H1 (cell line): Measurements from ENCODE around the gene SPC24. TPM values are rescaled to one million over a fixed set of nuclear protein-coding genes. Genes with fewer than 3 reads are reported as not detected.
A peak's percentile ranks its signal among the peaks of the same experiment; 100 is the strongest.

Source experiments
- CTCF ChIA-PET: fragments of 300-600 bp; sonication (Branson Sonifier 250); formaldehyde crosslinking; loops from one replicate; lab custom pipeline; 2021; ENCODE audit not compliant: partially characterized antibody; lab: Charles Lee
- POLR2A ChIA-PET: fragments of 300-600 bp; sonication (Branson Sonifier 250); formaldehyde crosslinking; loops from one replicate; lab custom pipeline; 2021; ENCODE audit warnings: inconsistent platforms; ENCODE audit not compliant: partially characterized antibody; lab: Charles Lee
- DNase-seq, 2 experiments: peaks; one replicate each; pipeline versions ENCODE4 v3.0.0 to v3.0.0-alpha.2; 2010 to 2022; ENCODE audit warnings: low spot score in 2 of 2, low read depth in 1 of 2, mixed read lengths in 1 of 2
- FAIRE-seq: peaks from 2 replicates; lab custom pipeline; 2011; peaks lifted over from hg19 to GRCh38; lab: Jason Lieb, UNC
- H2AFZ ChIP-seq: 2 replicates; pipeline ENCODE4 v1.8.1; 2012; ENCODE audit warnings: low read length, inconsistent platforms
- H2AK5ac ChIP-seq: 2 replicates; pipeline ENCODE4 v1.6.1; 2013; ENCODE audit warnings: low read depth, low read length
- H2BK120ac ChIP-seq: replicated peaks from 2 replicates; pipeline ENCODE3; 2013; ENCODE audit warnings: low read depth, low read length, inconsistent platforms
- H2BK12ac ChIP-seq: 2 replicates; pipeline ENCODE4 v1.6.1; 2013; ENCODE audit warnings: low read depth, low read length
- H2BK15ac ChIP-seq: 2 replicates; pipeline ENCODE4 v1.6.1; 2013; ENCODE audit warnings: low read length
- H2BK20ac ChIP-seq: 2 replicates; pipeline ENCODE4 v1.6.1; 2013; ENCODE audit warnings: low read length
- H2BK5ac ChIP-seq: 2 replicates; pipeline ENCODE4 v1.6.1; 2013; ENCODE audit warnings: low read depth, low read length
- H3K14ac ChIP-seq: 2 replicates; pipeline ENCODE4 v1.6.1; 2013; ENCODE audit warnings: inconsistent platforms; ENCODE audit not compliant: insufficient read length
- H3K18ac ChIP-seq: 2 replicates; pipeline ENCODE4 v1.6.1; 2013; ENCODE audit warnings: low read length; ENCODE audit errors: extremely low read depth
- H3K23ac ChIP-seq: 2 replicates; pipeline ENCODE4 v1.6.1; 2013; ENCODE audit warnings: inconsistent platforms; ENCODE audit not compliant: insufficient read length
- H3K23me2 ChIP-seq: 2 replicates; pipeline ENCODE4 v1.6.1; 2013; ENCODE audit warnings: low read depth, low read length
- H3K27ac ChIP-seq: 2 replicates; pipeline ENCODE4 v1.6.1; 2011; ENCODE audit warnings: low read depth, low read length, inconsistent platforms
- H3K27me3 ChIP-seq, 4 experiments: replicated peaks in 1 of 4; 1 replicate in 1 of 4; 2 replicates in 3 of 4; pipeline versions ENCODE4 v1.6.1 to v1.8.1; 2011 to 2013; ENCODE audit warnings: low read length in 3 of 4, mild to moderate bottlenecking in 3 of 4, inconsistent platforms in 2 of 4, mixed read lengths in 2 of 4, moderate library complexity in 1 of 4; ENCODE audit not compliant: control insufficient read depth in 3 of 4, insufficient read depth in 3 of 4; ENCODE audit errors: extremely low read depth in 1 of 4
- H3K36me3 ChIP-seq, 4 experiments: 2 replicates each; pipeline versions ENCODE4 v1.6.1 to v1.8.1; 2011 to 2013; ENCODE audit warnings: mild to moderate bottlenecking in 4 of 4, low read length in 3 of 4, moderate library complexity in 2 of 4, control low read depth in 1 of 4, inconsistent platforms in 1 of 4; ENCODE audit not compliant: insufficient read depth in 4 of 4, control insufficient read depth in 2 of 4
- H3K4ac ChIP-seq: replicated peaks from 2 replicates; pipeline ENCODE3; 2013; ENCODE audit warnings: low read length, low read depth, mixed read lengths, inconsistent platforms; ENCODE audit not compliant: insufficient read length
- H3K4me1 ChIP-seq, 4 experiments: replicated peaks in 1 of 4; 1 replicate in 1 of 4; 2 replicates in 3 of 4; pipeline versions ENCODE4 v1.6.1 to v1.8.1; 2011 to 2013; ENCODE audit warnings: low read length in 3 of 4, inconsistent platforms in 2 of 4, mixed read lengths in 1 of 4; ENCODE audit not compliant: insufficient read depth in 4 of 4, control insufficient read depth in 3 of 4
- H3K4me2 ChIP-seq, 2 experiments: 2 replicates each; pipeline versions ENCODE4 v1.6.1 to v1.8.1; 2011 to 2013; ENCODE audit warnings: low read depth in 2 of 2, low read length in 2 of 2, control low read depth in 1 of 2, inconsistent platforms in 1 of 2, mild to moderate bottlenecking in 1 of 2; ENCODE audit not compliant: insufficient read depth in 1 of 2
- H3K4me3 ChIP-seq, 4 experiments: fragments of 200-600, 300-600 bp in 1 of 4; sonication (generic), shearing (Covaris generic), sonication (Bioruptor Twin) in 1 of 4; 2 replicates each; pipeline versions ENCODE4 v1.5.1 to v1.8.1; 2011 to 2016; ENCODE audit warnings: low read length in 4 of 4, low read depth in 3 of 4, control low read depth in 2 of 4, inconsistent platforms in 2 of 4, mild to moderate bottlenecking in 2 of 4, mixed read lengths in 1 of 4, moderate library complexity in 1 of 4; ENCODE audit not compliant: insufficient read depth in 2 of 4; ENCODE audit errors: extremely low read depth in 1 of 4
- H3K56ac ChIP-seq: replicated peaks from 2 replicates; pipeline ENCODE3; 2013; ENCODE audit warnings: low read depth, mild to moderate bottlenecking, mixed read lengths, low read length, inconsistent platforms; ENCODE audit not compliant: insufficient read length
- H3K79me1 ChIP-seq: 2 replicates; pipeline ENCODE4 v1.6.1; 2013; ENCODE audit warnings: low read depth, low read length, control low read depth
- H3K79me2 ChIP-seq, 2 experiments: 2 replicates each; pipeline versions ENCODE4 v1.6.1 to v1.8.1; 2012 to 2013; ENCODE audit warnings: low read length in 2 of 2, mild to moderate bottlenecking in 2 of 2, inconsistent platforms in 1 of 2; ENCODE audit not compliant: insufficient read depth in 2 of 2, control insufficient read depth in 1 of 2
- H3K9ac ChIP-seq, 4 experiments: replicated peaks in 1 of 4; 1 replicate in 1 of 4; 2 replicates in 3 of 4; pipeline versions ENCODE4 v1.6.1 to v1.8.1; 2011 to 2013; ENCODE audit warnings: low read depth in 3 of 4, low read length in 3 of 4, control low read depth in 2 of 4, mild to moderate bottlenecking in 2 of 4, moderate library complexity in 2 of 4, inconsistent platforms in 1 of 4; ENCODE audit errors: extremely low read depth in 1 of 4
- H3K9me3 ChIP-seq, 2 experiments: 2 replicates each; pipeline versions ENCODE4 v1.6.1 to v1.8.1; 2012 to 2013; ENCODE audit warnings: mild to moderate bottlenecking in 2 of 2, moderate library complexity in 2 of 2, control low read depth in 1 of 2, inconsistent platforms in 1 of 2, low read depth in 1 of 2, low read length in 1 of 2, mixed read lengths in 1 of 2; ENCODE audit not compliant: insufficient read depth in 2 of 2
- H4K20me1 ChIP-seq, 2 experiments: replicated peaks in 1 of 2; 2 replicates each; pipeline versions ENCODE3 to v1.8.1; 2011 to 2013; ENCODE audit warnings: inconsistent platforms in 2 of 2, low read length in 2 of 2, mild to moderate bottlenecking in 1 of 2; ENCODE audit not compliant: insufficient read depth in 2 of 2, control insufficient read depth in 1 of 2
- H4K5ac ChIP-seq: 2 replicates; pipeline ENCODE4 v1.6.1; 2013; ENCODE audit warnings: low read length, low read depth, mixed read lengths, inconsistent platforms; ENCODE audit not compliant: insufficient read length
- H4K8ac ChIP-seq: 2 replicates; pipeline ENCODE4 v1.8.0; 2013; ENCODE audit warnings: mild to moderate bottlenecking, moderate library complexity, low read length, inconsistent platforms; ENCODE audit not compliant: insufficient read depth; ENCODE audit errors: extremely low read depth
- H4K91ac ChIP-seq: replicated peaks from 2 replicates; pipeline ENCODE3; 2013; ENCODE audit warnings: low read length, mixed read lengths, inconsistent platforms; ENCODE audit not compliant: insufficient read length
- ASH2L ChIP-seq: fragments of 200-600, 300-600 bp; sonication (generic); IDR thresholded peaks from one replicate; pipeline ENCODE4 v1.7.1; 2017; ENCODE audit warnings: low read length
- BCL11A ChIP-seq, 2 experiments: IDR thresholded peaks; one replicate each; pipeline ENCODE4 v1.6.1; 2011; ENCODE audit warnings: low read depth in 2 of 2, low read length in 2 of 2, mild to moderate bottlenecking in 2 of 2
- CEBPB ChIP-seq: IDR thresholded peaks from 2 replicates; pipeline ENCODE4 v1.6.1; 2012; ENCODE audit warnings: low read depth, low read length
- HDAC2 ChIP-seq, 2 experiments: fragments of 300-600 bp in 1 of 2; sonication (generic) in 1 of 2; IDR thresholded peaks; 2 replicates each; pipeline ENCODE4 v1.6.1; 2011 to 2012; ENCODE audit warnings: low read depth in 2 of 2, low read length in 2 of 2, mild to moderate bottlenecking in 2 of 2, moderate library complexity in 2 of 2, borderline replicate concordance in 1 of 2, inconsistent platforms in 1 of 2
- KDM4A ChIP-seq: IDR thresholded peaks from one replicate; pipeline ENCODE4 v1.7.1; 2012; ENCODE audit warnings: low read depth, mild to moderate bottlenecking, moderate library complexity, low read length, inconsistent platforms; ENCODE audit not compliant: severe bottlenecking
- PHF8 ChIP-seq: fragments of 200-600 bp; sonication (generic); conservative IDR thresholded peaks from 2 replicates; pipeline ENCODE4 v1.7.1; 2012; ENCODE audit warnings: low read depth, mild to moderate bottlenecking, inconsistent platforms, low read length, moderate library complexity
- POLR2AphosphoS5 ChIP-seq: IDR thresholded peaks from 2 replicates; pipeline ENCODE4 v1.6.1; 2011; ENCODE audit warnings: low read depth, low read length
- RBBP5 ChIP-seq: IDR thresholded peaks from 2 replicates; pipeline ENCODE4 v1.7.1; 2012; ENCODE audit warnings: low read depth, mild to moderate bottlenecking, inconsistent platforms, low read length, moderate library complexity, borderline replicate concordance
- SP4 ChIP-seq: IDR thresholded peaks from 2 replicates; pipeline ENCODE4 v1.6.1; 2012; ENCODE audit warnings: low read length, inconsistent platforms
- TAF7 ChIP-seq: optimal IDR thresholded peaks from 2 replicates; pipeline ENCODE3; 2011; ENCODE audit warnings: low read depth, mild to moderate bottlenecking, inconsistent platforms, low read length, moderate library complexity, borderline replicate concordance
- WGBS, 2 experiments: shearing (Covaris generic) in 1 of 2; methylation state at CpG; one replicate each; pipeline versions ENCODE4 v1.1.6 to v1.1.7; 2013 to 2015; ENCODE audit warnings: low lambda C conversion rate in 2 of 2, mixed read lengths in 2 of 2, inconsistent platforms in 1 of 2, low coverage in 1 of 2, missing lambda C conversion rate in 1 of 2; ENCODE audit not compliant: insufficient replicate concordance in 2 of 2, insufficient coverage in 1 of 2, insufficient read length in 1 of 2; ENCODE audit errors: extremely low coverage in 1 of 2, missing lambda C conversion rate in 1 of 2; 5-methylcytosine and 5-hydroxymethylcytosine counted together
- polyA plus RNA-seq, 7 experiments: library from polyadenylated mRNA; depleted of rRNA in 3 of 7; stranded (reverse) in 5 of 7; unstranded in 2 of 7; fragments of >200 nt in 5 of 7; fragments of 200-250 nt in 2 of 7; gene quantifications; 1 replicate in 5 of 7; 2 replicates in 1 of 7; 4 replicates in 1 of 7; pipeline versions ENCODE4 v1.2.1 to v1.2.3, GENCODE V29; 2011 to 2013; ENCODE audit warnings: missing spikeins in 2 of 7, mixed read lengths in 2 of 7
- total RNA-seq: library from RNA; stranded (reverse); fragmentation: NEBNext Ultra II Directional; extraction: Animal tissue kit (Norgen Biotek cat#: 25700); gene quantifications from 2 replicates; pipeline ENCODE4 v1.2.1, GENCODE V29; 2021

Gene SPC24
- total and polyA plus RNA-seq, 2 of the 8 experiments (the other 6 are each of a cell fraction or from before 2014, with no cell fraction given), result 17.7 to 42.4 TPM

DNA sequence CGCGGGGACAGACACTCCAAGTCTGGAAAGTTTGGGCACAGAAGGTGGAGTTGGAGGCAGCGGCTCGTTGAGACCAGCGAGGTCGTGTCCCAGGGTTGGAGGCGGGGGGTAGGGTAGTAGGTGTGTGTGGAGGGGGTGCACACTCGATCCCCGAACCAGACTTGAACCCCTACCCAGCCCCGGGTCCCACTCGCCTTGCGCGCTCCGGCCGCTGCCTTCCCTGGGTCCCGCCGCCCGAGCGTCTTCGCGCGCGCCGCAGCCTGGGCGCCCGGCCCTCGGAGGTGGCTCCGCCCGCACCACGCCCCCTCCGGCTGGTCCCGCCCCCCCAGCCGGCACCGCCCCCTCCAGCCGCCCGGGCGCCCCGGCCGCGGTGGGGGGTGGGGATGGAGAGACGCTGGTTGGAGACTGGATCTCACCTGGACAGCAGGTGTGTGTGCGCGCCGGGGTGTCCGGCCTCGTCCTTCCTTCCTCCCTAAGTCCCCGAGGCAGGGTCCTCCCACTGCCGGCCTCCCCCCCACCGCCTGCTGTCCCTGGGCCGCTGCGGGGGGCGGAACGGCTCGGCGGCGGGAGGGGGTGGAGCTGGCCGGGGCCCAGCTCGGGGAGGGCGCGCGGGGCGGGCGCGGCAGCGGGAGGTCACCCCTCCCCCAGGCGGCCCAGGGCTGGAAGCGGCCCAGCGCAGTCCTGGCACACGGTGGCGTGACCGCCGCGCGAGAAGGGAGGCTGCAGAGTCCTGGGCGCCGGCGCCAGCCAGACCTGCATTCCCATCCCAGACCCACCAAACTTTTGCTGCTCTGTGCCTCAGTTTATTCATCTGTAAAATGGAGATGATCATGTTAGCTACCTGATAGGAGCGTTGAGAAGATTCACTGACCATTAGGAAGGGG lies 42.0 kb upstream of the SPC24 start, which contains the start of gene KANK2:
Gene KANK2, minus strand, starts transcription at position 255 of the 884 bp plus-strand sequence. CDS start 3,034 bp downstream, outside the sequence.
- peak within 1 kb of the TSS; percentile 88 for H4K5ac ChIP-seq
- H2BK5ac ChIP-seq, result peak within 1 kb of the TSS; percentile 71; the same call in 1 of the 2 replicates
- H3K18ac ChIP-seq, result peak within 1 kb of the TSS; percentile 90
- H3K79me1 ChIP-seq, result no peaks in the 10 kb centered on the region; the same call in 1 of the 2 replicates
- H3K14ac ChIP-seq, result no peak within 1 kb of the TSS
- H3K79me2 ChIP-seq, result no peaks in the 10 kb centered on the region
- peak within 1 kb of the TSS; percentile 60 to 85 (median 81) for H3K4me3 ChIP-seq
- WGBS, 2 experiments, result 5% methylated on average over 23 of the region's 78 CpGs; no CpG with 5 or more reads in 1 of the 2 experiments
- H3K4ac ChIP-seq, result peak within 1 kb of the TSS; percentile 78
- no peak within 1 kb of the TSS for H3K23ac ChIP-seq
- H2BK20ac ChIP-seq, result no peak within 1 kb of the TSS
- H2BK120ac ChIP-seq, result no peak within 1 kb of the TSS
- H2BK12ac ChIP-seq, result peak within 1 kb of the TSS; percentile 43; the same call in 1 of the 2 replicates
- DNase-seq, result peak; percentile 65 to 95
- ChIA-PET POLR2A (interaction anchor here (0.7 to 2.0 kb wide), 5 partner anchors 10 to 104 kb away, joined by 3 to 4 read pairs (median 3); partner anchors contain the start of gene SPC24), CTCF (interaction anchor here (0.6 to 1.2 kb wide), 2 partner anchors 9 to 230 kb away, joined by 3 read pairs; no protein-coding TSS in a partner anchor)
- no peaks in the 10 kb centered on the region for H3K9me3 ChIP-seq
- H3K4me1 ChIP-seq, result peaks cover 0 to 3% (median 2%) of the 10 kb centered on the region in 4 experiments; a peak in 4 of 7 replicates
- H3K36me3 ChIP-seq, result peaks cover 2 to 17% (median 9%) of the 10 kb centered on the region in 4 experiments; a peak in 5 of 8 replicates
- no peak within 1 kb of the TSS for H3K56ac ChIP-seq
- peak within 1 kb of the TSS; percentile 77 for H4K91ac ChIP-seq
- 0 out of 2 replicates have a peak within 1 kb of the TSS, but pooled peaks have one; percentile 16 for H2AK5ac ChIP-seq
- H2BK15ac ChIP-seq, result peak within 1 kb of the TSS; percentile 88; the same call in 1 of the 2 replicates
- H4K20me1 ChIP-seq, result no peaks in the 10 kb centered on the region
- no peaks in the 10 kb centered on the region for H3K27me3 ChIP-seq
- FAIRE-seq, result no peak
- no peak within 1 kb of the TSS; the same call in 1 of the 2 replicates for H3K27ac ChIP-seq
- peak within 1 kb of the TSS; percentile 88 for H4K8ac ChIP-seq
- peak within 1 kb of the TSS; percentile 38 to 71 (median 58) for H3K9ac ChIP-seq
- H3K4me2 ChIP-seq, result peak within 1 kb of the TSS; percentile 54 to 79
- peaks cover 6% of the 10 kb centered on the region; the same call in 1 of the 2 replicates for H3K23me2 ChIP-seq
- peak within 1 kb of the TSS; percentile 86 for H2AFZ ChIP-seq
- 0 out of 2 replicates have a peak, but pooled peaks have one; percentile 76 for TF ChIP-seq RBBP5
- TF ChIP-seq CEBPB, result no peak
- peak; percentile 34; the same call in 1 of the 2 replicates for TF ChIP-seq POLR2AphosphoS5
- no peak for TF ChIP-seq TAF7
- peak; percentile 71 for TF ChIP-seq KDM4A
- TF ChIP-seq BCL11A (IDR thresholded peaks at IDR 0.05; ENCODE audit: low read depth in 2 of 2, low read length in 2 of 2), result no peak
- peak; percentile 31; the same call in 1 of the 2 replicates for TF ChIP-seq PHF8
- peak; percentile 23 to 90; a peak in 1 of 4 replicates for TF ChIP-seq HDAC2 (IDR thresholded peaks at IDR 0.05; ENCODE audit: borderline replicate concordance in 1 of 2, low read depth in 2 of 2, low read length in 2 of 2)
- peak; percentile 61 for TF ChIP-seq ASH2L
- no peak; the same call in 1 of the 2 replicates for TF ChIP-seq SP4
